ENCODE results near the gene TMEM39B.

DNA sequence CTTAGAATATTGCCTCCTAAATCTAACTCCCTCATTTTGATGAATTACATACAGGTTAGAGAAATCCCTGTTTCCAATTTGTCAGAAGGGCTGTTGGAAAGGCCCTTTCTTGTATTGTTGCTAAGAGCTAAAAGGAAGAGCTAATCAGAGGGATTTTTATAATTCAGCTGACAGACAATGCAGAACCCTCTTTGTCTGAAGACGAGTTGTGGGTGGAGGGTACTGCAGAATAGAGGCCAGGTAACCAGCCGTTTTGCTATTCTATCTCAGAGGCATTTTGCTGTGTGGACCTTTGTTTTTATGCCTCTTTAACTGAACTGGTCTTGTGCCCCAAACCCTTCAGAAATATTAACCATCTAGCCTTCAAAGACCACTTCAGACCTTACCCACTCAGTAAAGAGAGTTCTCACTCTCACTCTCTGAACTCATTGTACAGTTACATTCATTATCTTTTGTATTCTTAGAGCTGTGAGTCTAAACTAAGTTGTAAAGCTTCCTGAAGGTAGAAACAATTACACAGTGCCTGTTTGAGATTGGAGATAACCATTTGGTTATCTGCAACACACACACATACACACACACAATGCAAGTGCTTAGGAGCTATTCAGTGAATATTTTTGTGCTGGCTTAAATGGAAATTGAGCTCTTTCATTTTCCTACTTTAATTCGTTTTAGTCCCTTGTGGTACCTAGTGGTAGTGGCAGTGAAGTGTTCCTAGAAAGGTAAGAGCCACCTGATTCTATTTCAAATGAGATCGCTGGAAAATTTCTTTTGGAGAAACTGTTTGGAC lies 54.9 kb downstream of the TMEM39B start:
- no peak for TF ChIP-seq POLR2A (IDR thresholded peaks at IDR 0.05)
- TF ChIP-seq, protein P1, sequence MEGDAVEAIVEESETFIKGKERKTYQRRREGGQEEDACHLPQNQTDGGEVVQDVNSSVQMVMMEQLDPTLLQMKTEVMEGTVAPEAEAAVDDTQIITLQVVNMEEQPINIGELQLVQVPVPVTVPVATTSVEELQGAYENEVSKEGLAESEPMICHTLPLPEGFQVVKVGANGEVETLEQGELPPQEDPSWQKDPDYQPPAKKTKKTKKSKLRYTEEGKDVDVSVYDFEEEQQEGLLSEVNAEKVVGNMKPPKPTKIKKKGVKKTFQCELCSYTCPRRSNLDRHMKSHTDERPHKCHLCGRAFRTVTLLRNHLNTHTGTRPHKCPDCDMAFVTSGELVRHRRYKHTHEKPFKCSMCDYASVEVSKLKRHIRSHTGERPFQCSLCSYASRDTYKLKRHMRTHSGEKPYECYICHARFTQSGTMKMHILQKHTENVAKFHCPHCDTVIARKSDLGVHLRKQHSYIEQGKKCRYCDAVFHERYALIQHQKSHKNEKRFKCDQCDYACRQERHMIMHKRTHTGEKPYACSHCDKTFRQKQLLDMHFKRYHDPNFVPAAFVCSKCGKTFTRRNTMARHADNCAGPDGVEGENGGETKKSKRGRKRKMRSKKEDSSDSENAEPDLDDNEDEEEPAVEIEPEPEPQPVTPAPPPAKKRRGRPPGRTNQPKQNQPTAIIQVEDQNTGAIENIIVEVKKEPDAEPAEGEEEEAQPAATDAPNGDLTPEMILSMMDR (IDR thresholded peaks at IDR 0.05) = peak in 1 of 4 experiments; percentile 9
